Activated CD4-positive, alpha-beta T cell treated with anti-CD3 and anti-CD28 coated beads for 36 hours (primary cell): ENCODE results near the gene LIN28B. TPM values are rescaled to one million over a fixed set of nuclear protein-coding genes. Genes with fewer than 3 reads are reported as not detected.

Experiments
- ATAC-seq: fragments of 200-7000 bp; cut with Tn5 transposase; one replicate; pipeline ENCODE4 v1.10.0; 2021; ENCODE audit warnings: mild to moderate bottlenecking, moderate library complexity
- CTCF ChIA-PET: fragments of 350-600 bp; sonication (Branson Sonifier 250); formaldehyde crosslinking; loops from one replicate; lab custom pipeline; 2021; ENCODE audit warnings: antibody characterized with exemption; lab: Charles Lee
- POLR2A ChIA-PET: fragments of 350-600 bp; sonication (Branson Sonifier 250); formaldehyde crosslinking; loops from one replicate; lab custom pipeline; 2021; ENCODE audit warnings: antibody characterized with exemption, inconsistent platforms; lab: Charles Lee
- DNase-seq: peaks from one replicate; pipeline ENCODE4 v3.0.0-alpha.2; 2020
- H3K27ac Mint-ChIP-seq: one replicate; pipeline ENCODE4 v1.8.0; 2021; ENCODE audit warnings: mixed read lengths
- H3K27me3 Mint-ChIP-seq: one replicate; pipeline ENCODE4 v1.8.0; 2021; ENCODE audit warnings: mixed read lengths
- H3K36me3 Mint-ChIP-seq: one replicate; pipeline ENCODE4 v1.8.0; 2021; ENCODE audit warnings: low read depth, mixed read lengths
- H3K4me1 Mint-ChIP-seq: one replicate; pipeline ENCODE4 v1.8.0; 2021; ENCODE audit warnings: mixed read lengths
- H3K4me3 Mint-ChIP-seq: one replicate; pipeline ENCODE4 v1.8.0; 2021; ENCODE audit warnings: mild to moderate bottlenecking, moderate library complexity, mixed read lengths
- H3K9me3 Mint-ChIP-seq: one replicate; pipeline ENCODE4 v1.8.0; 2021; ENCODE audit warnings: low read depth, mixed read lengths
- intact Hi-C, 2 experiments: fragments of 100-400 bp; cut with DNase I in 1 of 2; cut with micrococcal nuclease in 1 of 2; formaldehyde crosslinking; loops; one replicate each; pipeline versions ENCODE4 v1.14.2 to v1.15.1; 2022 to 2024; cut with DNase I, micrococcal nuclease
- total RNA-seq, 2 experiments: library from RNA; stranded (reverse); gene quantifications; one replicate each; pipeline ENCODE4 v1.2.3, GENCODE V29; 2021

Gene LIN28B, protein sequence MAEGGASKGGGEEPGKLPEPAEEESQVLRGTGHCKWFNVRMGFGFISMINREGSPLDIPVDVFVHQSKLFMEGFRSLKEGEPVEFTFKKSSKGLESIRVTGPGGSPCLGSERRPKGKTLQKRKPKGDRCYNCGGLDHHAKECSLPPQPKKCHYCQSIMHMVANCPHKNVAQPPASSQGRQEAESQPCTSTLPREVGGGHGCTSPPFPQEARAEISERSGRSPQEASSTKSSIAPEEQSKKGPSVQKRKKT
- not detected for total RNA-seq

DNA sequence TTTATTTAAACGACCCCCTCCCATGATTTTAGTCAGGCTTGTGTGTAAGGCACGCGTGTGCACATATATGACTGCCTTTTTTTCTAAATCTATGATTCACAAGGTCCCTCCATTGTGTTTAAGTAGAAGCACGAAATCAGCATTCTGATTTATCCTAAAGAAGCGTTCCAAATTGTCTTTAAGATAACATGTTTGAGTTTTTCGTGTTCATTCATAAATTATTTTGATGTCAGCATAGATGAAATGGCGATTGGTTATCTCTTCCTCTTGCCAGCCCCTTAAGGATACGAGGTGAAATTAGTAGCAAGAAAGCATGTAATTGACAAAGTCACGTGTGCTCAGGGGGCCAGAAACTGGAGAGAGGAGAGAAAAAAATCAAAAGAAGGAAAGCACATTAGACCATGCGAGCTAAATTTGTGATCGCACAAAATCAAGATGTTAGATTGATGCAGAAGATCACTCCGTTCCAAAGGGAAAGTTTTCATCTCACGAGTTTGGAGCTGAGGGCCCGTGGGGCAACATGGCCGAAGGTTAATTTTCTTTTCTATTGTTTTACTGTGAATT, at the start of gene LIN28B:
TSS of gene LIN28B (plus strand) at position 377 of the 564 bp plus-strand sequence. CDS start at position 521, 144 bp downstream.
- H3K27me3 Mint-ChIP-seq, result peaks cover 56% of the 10 kb centered on the region
- ATAC-seq, result no peak
- ChIA-PET POLR2A (no interaction called here), CTCF (no interaction called here)
- H3K4me1 Mint-ChIP-seq, result peaks cover 15% of the 10 kb centered on the region
- intact Hi-C loops, result no loop called here
- peaks cover 3% of the 10 kb centered on the region for H3K9me3 Mint-ChIP-seq
- H3K36me3 Mint-ChIP-seq, result peaks cover 3% of the 10 kb centered on the region
- DNase-seq, result no peak
- H3K27ac Mint-ChIP-seq, result no peak within 1 kb of the TSS
- peak within 1 kb of the TSS; percentile 33 for H3K4me3 Mint-ChIP-seq

- no peaks in the 10 kb centered on the region for H3K36me3 Mint-ChIP-seq
- H3K4me1 Mint-ChIP-seq, result no peaks in the 10 kb centered on the region
- ATAC-seq (no peak), DNase-seq (no peak)
- intact Hi-C loops, result no loop called here
- no peak overlapping the region for H3K4me3 Mint-ChIP-seq
- H3K9me3 Mint-ChIP-seq, result no peaks in the 10 kb centered on the region
- no peak overlapping the region for H3K27ac Mint-ChIP-seq
- peaks cover 21% of the 10 kb centered on the region for H3K27me3 Mint-ChIP-seq
- ChIA-PET POLR2A (no interaction called here), CTCF (interaction anchor here (0.6 kb wide), 1 partner anchor 33 kb away, joined by 3 read pairs; no protein-coding TSS in a partner anchor)
Observed at GRCh38 chr6:104908031-104908887, 48.6 kb upstream of the LIN28B start.

DNA sequence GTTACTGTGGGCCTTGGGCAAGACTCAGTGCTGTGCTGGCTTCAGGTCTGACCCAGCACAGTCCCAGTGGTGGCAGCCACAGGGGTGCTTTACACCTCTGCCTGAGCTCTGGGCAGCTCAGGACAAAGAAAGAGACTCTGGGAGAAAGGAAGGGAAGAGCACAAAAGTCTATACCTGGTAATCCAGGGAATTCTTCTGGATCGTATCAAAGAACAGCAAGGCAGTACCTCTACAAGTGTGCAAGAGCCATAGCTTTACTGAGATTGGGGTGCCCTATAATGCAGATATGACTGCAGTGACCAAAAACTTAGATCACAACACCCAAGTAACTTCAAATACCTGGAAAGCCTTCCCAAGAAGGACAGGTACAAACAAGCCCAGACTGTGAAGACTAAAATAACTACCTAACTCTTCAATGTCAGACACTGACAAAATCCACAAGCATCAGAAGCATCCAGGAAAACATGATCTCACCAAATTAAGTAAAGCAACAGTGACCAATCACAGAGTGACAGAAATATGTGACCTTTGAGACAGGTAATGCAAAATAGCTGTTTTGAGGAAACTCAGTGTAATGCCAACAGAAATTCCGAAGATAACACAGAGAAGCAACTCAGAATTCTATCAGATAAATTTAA, 47.9 kb upstream of the LIN28B start:
- Mint-ChIP-seq H3K9me3 (no peaks in the 10 kb centered on the region), H3K36me3 (no peaks in the 10 kb centered on the region), H3K4me1 (no peaks in the 10 kb centered on the region), H3K4me3 (no peak overlapping the region), H3K27ac (no peak overlapping the region), H3K27me3 (peaks cover 22% of the 10 kb centered on the region)
- CTCF ChIA-PET, result interaction anchor here (0.6 kb wide), 1 partner anchor 33 kb away, joined by 3 read pairs; no protein-coding TSS in a partner anchor
- POLR2A ChIA-PET, result no interaction called here
- DNase-seq (no peak), ATAC-seq (no peak)
- intact Hi-C loops, result no loop called here

DNA sequence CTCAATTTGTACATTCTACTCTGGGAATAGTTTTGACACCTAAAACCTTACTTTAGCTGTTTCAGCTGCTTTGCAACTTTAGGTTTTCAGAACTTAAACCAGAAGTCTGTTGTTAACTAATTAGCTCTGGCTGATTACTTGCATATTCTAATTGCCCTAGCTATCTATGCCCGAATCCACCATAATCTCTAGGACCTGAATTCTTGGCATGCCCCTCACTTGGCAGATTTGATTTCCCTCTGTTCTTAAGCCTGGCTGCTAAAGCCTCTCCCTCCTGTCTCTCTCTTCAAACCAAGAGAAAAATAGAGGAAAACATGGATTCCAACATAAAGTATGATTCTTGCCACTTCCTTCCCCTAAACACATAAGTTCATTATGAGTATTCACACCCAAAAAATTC, 35.0 kb upstream of the LIN28B start:
- Mint-ChIP-seq H3K27me3 (peaks cover 22% of the 10 kb centered on the region), H3K4me3 (no peak overlapping the region), H3K9me3 (no peaks in the 10 kb centered on the region), H3K27ac (no peak overlapping the region), H3K36me3 (no peaks in the 10 kb centered on the region), H3K4me1 (no peaks in the 10 kb centered on the region)
- CTCF ChIA-PET, result no interaction called here
- DNase-seq (no peak), ATAC-seq (no peak)
- intact Hi-C loops, result no loop called here
- POLR2A ChIA-PET, result no interaction called here

DNA sequence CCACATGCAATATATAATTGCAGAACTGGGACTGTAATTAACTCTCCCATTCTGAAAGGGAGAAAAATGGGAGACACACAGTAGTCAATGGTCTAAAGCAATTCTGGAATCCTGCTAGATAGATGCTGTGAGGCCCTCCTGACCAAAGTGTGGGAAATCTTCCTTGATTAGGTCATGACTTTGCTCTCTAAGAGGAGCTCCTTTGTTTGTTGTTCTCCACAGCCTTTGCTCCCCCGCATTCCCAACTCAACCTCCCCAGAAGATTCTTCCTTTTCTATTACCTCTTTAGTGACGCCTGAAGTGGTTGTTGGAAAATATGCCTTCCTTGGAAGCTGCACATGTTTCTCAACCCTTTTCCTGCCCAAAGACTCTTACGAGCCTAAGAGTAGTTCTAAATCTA, 28.8 kb upstream of the LIN28B start:
- intact Hi-C loops, result no loop called here

DNA sequence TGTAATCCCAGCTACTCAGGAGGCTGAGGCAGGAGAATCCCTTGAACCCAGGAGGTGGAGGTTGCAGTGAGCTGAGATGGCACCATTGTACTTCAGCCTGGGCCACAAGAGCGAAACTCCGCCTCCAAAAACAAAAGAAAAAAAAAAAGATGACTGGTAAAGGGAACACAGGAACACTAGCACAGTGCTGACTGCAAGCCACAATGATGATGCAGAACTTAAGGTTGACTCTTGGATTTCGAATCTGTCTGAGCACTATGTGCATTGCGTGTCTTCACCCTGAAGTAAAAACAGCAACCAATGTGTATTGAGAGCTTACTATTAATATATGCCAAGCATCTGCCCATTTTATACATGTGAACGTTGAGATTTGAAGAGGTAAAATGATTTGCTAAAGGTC, 27.6 kb upstream of the LIN28B start:
- Mint-ChIP-seq H3K4me3 (no peak overlapping the region), H3K27me3 (peaks cover 16% of the 10 kb centered on the region), H3K27ac (no peak overlapping the region), H3K9me3 (no peaks in the 10 kb centered on the region), H3K36me3 (no peaks in the 10 kb centered on the region), H3K4me1 (no peaks in the 10 kb centered on the region)
- ChIA-PET CTCF (interaction anchor here (0.6 to 0.8 kb wide), 2 partner anchors 26 to 389 kb away, joined by 3 read pairs; no protein-coding TSS in a partner anchor), POLR2A (no interaction called here)
- intact Hi-C loops, result no loop called here
- ATAC-seq (no peak), DNase-seq (no peak)

More for the DNA sequence above, 28.8 kb upstream of the LIN28B start:
- no peak overlapping the region for H3K4me3 Mint-ChIP-seq
- H3K9me3 Mint-ChIP-seq, result no peaks in the 10 kb centered on the region
- H3K4me1 Mint-ChIP-seq, result no peaks in the 10 kb centered on the region
- ChIA-PET CTCF (no interaction called here), POLR2A (no interaction called here)
- H3K27me3 Mint-ChIP-seq, result peaks cover 13% of the 10 kb centered on the region
- no peak for ATAC-seq
- no peak for DNase-seq
- H3K27ac Mint-ChIP-seq, result no peak overlapping the region
- H3K36me3 Mint-ChIP-seq, result no peaks in the 10 kb centered on the region

- DNase-seq (no peak), ATAC-seq (no peak)
- intact Hi-C loops, result no loop called here
- Mint-ChIP-seq H3K9me3 (no peaks in the 10 kb centered on the region), H3K27me3 (peaks cover 17% of the 10 kb centered on the region), H3K4me3 (no peak overlapping the region), H3K27ac (no peak overlapping the region), H3K36me3 (no peaks in the 10 kb centered on the region), H3K4me1 (no peaks in the 10 kb centered on the region)
- POLR2A ChIA-PET, result no interaction called here
- CTCF ChIA-PET, result no interaction called here
Observed at GRCh38 chr6:104930939-104931338, 26.0 kb upstream of the LIN28B start.

DNA sequence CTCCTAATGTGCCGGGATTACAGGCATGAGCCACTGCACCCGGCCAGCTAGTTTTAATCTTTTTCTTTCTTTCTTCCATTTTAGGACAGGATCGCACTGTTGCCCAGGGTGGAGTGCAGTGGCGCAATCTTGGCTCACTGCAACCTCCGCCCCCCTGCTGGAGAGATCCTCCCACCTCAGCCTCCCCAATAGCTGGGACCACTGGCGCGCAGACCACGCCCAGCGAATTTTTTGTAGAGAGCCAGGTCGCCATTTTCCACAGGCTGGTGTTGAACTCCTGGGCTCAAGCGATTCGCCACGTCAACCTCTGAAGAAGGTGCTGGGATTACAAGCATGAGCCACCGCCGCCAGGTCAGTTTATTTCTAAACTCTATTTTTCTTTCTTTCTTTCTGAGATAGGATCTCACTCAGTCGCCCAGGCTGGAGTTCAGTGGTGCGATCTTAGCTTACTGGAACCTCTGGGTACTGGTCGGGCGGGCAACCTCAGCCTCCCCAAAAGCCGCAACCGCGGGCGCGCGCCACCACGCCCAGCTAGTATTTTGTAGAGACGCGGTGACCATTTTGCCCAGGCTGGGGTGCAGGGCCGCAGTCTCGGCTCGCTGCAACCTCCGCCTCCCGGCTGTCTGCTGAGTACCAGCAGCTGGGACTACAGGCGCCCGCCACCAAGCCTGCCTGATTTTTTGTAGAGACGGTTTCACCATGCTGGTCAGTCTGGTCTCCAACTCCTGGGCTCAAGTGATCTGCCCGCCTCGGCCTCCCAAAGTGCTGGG, 20.0 kb upstream of the LIN28B start:
- intact Hi-C loops, result no loop called here
- no peak overlapping the region for H3K27ac Mint-ChIP-seq
- POLR2A ChIA-PET, result no interaction called here
- peaks cover 8% of the 10 kb centered on the region for H3K4me1 Mint-ChIP-seq
- no peak for DNase-seq
- peaks cover 2% of the 10 kb centered on the region for H3K36me3 Mint-ChIP-seq
- no peak for ATAC-seq
- no peaks in the 10 kb centered on the region for H3K9me3 Mint-ChIP-seq
- H3K27me3 Mint-ChIP-seq, result peaks cover 33% of the 10 kb centered on the region
- CTCF ChIA-PET, result interaction anchor here (1.0 kb wide), 1 partner anchor 15 kb away, joined by 3 read pairs; no protein-coding TSS in a partner anchor
- H3K4me3 Mint-ChIP-seq, result no peak overlapping the region

GRCh38 chr6:104940238-104940892, 16.5 kb upstream of the LIN28B start:
- Mint-ChIP-seq H3K36me3 (peaks cover 2% of the 10 kb centered on the region), H3K4me3 (no peak overlapping the region), H3K27ac (no peak overlapping the region), H3K4me1 (peaks cover 8% of the 10 kb centered on the region), H3K9me3 (no peaks in the 10 kb centered on the region), H3K27me3 (peaks cover 39% of the 10 kb centered on the region)
- DNase-seq, result peak; percentile 5
- intact Hi-C loops, result loop anchor here (5.0 to 10.0 kb wide), 3 partner anchors 137 to 464 kb away; partner anchors contain the start of gene PREP (in 1 of the 2)
- CTCF ChIA-PET, result no interaction called here
- ATAC-seq, result no peak
- POLR2A ChIA-PET, result no interaction called here

- Mint-ChIP-seq H3K4me3 (peak overlapping the region; percentile 65), H3K27ac (no peak overlapping the region), H3K36me3 (peaks cover 2% of the 10 kb centered on the region), H3K4me1 (peaks cover 8% of the 10 kb centered on the region), H3K9me3 (no peaks in the 10 kb centered on the region), H3K27me3 (peaks cover 39% of the 10 kb centered on the region)
- ChIA-PET POLR2A (no interaction called here), CTCF (no interaction called here)
- ATAC-seq (peak; percentile 86), DNase-seq (peak; percentile 70)
- intact Hi-C loops, result loop anchor here (1.0 to 10.0 kb wide), 7 partner anchors 17 to 464 kb away; partner anchors contain the start of genes HACE1 (in 1 of the 2) and PREP (in 1 of the 2)
Observed at GRCh38 chr6:104940893-104941728, 15.8 kb upstream of the LIN28B start.
